ENCODE results near the gene LEFTY1.

The LEFTY1 gene

GRCh38 chr1:225851805-225852204, 37.1 kb downstream of the LEFTY1 start:
- H3K27me3 ChIP-seq (ENCODE audit: low read depth, low read length), result no peaks in the 10 kb centered on the region
- no peak overlapping the region for H3K4me3 ChIP-seq (ENCODE audit: low read depth in 1 of 2, low read length in 2 of 2)
- peaks cover 56 to 62% of the 10 kb centered on the region in 2 donors for H3K36me3 ChIP-seq (ENCODE audit: control insufficient read depth in 1 of 2, insufficient read depth in 2 of 2, low read length in 2 of 2)
- no peaks in the 10 kb centered on the region for H3K9me3 ChIP-seq (ENCODE audit: control insufficient read depth in 1 of 2, low read length in 2 of 2)
- H3K27ac ChIP-seq (ENCODE audit: low read length), result no peak overlapping the region
- peaks cover 0 to 6% of the 10 kb centered on the region in 2 donors for H3K4me1 ChIP-seq (ENCODE audit: control insufficient read depth in 1 of 2, insufficient read depth in 2 of 2, low read length in 2 of 2)

DNA sequence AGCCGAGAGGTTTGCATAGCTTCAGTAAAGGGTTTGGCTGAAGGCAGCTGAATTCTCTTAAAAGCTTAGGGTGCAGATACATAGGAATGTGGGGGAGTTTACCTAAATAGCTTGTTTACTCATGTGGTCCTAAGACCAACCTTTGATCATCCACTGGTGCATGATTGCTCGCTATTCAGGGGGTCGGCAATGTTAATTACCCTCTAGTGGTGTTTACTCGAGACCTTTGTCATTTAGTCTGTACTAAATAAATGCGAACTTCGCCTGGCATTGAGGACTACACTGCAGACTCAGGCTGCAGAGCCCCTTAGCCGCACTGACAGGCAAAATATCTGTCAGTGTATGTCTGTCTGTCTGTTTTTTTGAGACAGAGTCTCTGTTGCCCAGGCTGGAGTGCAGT, 38.6 kb downstream of the LEFTY1 start:
- H3K27ac ChIP-seq (ENCODE audit: low read length), result no peak overlapping the region
- no peak overlapping the region for H3K4me3 ChIP-seq (ENCODE audit: low read depth in 1 of 2, low read length in 2 of 2)
- no peaks in the 10 kb centered on the region for H3K27me3 ChIP-seq (ENCODE audit: low read depth, low read length)
- H3K4me1 ChIP-seq (ENCODE audit: control insufficient read depth in 1 of 2, insufficient read depth in 2 of 2, low read length in 2 of 2), result peaks cover 6 to 7% of the 10 kb centered on the region in 2 donors
- no peaks in the 10 kb centered on the region for H3K9me3 ChIP-seq (ENCODE audit: control insufficient read depth in 1 of 2, low read length in 2 of 2)
- peaks cover 59 to 67% of the 10 kb centered on the region in 2 donors for H3K36me3 ChIP-seq (ENCODE audit: control insufficient read depth in 1 of 2, insufficient read depth in 2 of 2, low read length in 2 of 2)

GRCh38 chr1:225849925-225850324, 39.0 kb downstream of the LEFTY1 start:
- Histone ChIP-seq H3K27me3 (ENCODE audit: low read depth, low read length) (no peaks in the 10 kb centered on the region), H3K27ac (ENCODE audit: low read length) (no peak overlapping the region), H3K9me3 (ENCODE audit: control insufficient read depth in 1 of 2, low read length in 2 of 2) (no peaks in the 10 kb centered on the region), H3K36me3 (ENCODE audit: control insufficient read depth in 1 of 2, insufficient read depth in 2 of 2, low read length in 2 of 2) (peaks cover 55 to 63% of the 10 kb centered on the region in 2 donors), H3K4me1 (ENCODE audit: control insufficient read depth in 1 of 2, insufficient read depth in 2 of 2, low read length in 2 of 2) (peaks cover 6 to 11% of the 10 kb centered on the region in 2 donors), H3K4me3 (ENCODE audit: low read depth in 1 of 2, low read length in 2 of 2) (no peak overlapping the region)

DNA sequence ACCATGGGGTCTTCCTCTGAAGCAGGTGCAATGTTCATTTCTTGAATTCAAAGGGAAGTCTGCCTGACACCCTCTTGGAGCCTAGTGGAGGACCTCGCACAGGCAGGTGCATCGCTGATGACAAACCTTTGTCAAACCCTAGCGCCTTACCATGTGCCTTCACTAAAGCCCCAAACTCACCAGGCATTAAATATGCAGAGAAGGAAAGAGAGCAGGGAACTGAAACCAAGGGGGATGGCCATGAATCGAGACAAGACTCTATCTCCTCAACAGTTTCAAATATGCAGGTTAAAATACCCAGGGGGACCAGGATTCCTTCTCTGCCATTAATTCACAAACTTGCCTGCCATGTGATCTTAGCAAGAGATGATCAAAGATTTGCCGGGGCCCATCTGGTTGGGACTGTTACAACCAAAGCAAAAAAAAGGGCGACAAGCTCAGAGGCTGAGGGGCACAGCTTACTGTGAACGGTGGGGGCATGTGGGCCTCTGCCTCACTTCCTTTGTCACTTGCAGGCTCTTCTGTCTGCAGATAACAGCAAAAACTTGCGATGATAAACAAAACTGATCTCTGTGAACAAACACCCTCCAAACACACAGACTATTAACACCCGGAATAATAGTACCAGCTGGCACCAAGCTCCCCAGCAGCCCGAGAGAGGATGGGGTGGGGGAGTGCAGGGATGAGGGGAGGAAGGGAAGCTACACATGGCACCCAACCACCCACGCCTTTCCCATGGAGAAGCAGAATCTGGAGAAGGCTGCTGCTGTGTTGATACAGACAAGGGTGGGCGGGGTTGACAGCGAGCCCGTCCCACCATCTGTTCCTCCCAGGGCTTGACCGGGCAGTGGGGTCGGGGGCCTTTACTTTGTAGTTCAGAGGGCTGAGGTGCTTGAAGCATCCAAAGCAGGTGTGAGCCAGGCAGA, 40.7 kb downstream of the LEFTY1 start:
- no peak overlapping the region for H3K4me3 ChIP-seq (ENCODE audit: low read depth in 1 of 2, low read length in 2 of 2)
- H3K27me3 ChIP-seq (ENCODE audit: low read depth, low read length), result no peaks in the 10 kb centered on the region
- H3K36me3 ChIP-seq (ENCODE audit: control insufficient read depth in 1 of 2, insufficient read depth in 2 of 2, low read length in 2 of 2), result peaks cover 57 to 63% of the 10 kb centered on the region in 2 donors
- H3K9me3 ChIP-seq (ENCODE audit: control insufficient read depth in 1 of 2, low read length in 2 of 2), result no peaks in the 10 kb centered on the region
- H3K4me1 ChIP-seq (ENCODE audit: control insufficient read depth in 1 of 2, insufficient read depth in 2 of 2, low read length in 2 of 2), result peaks cover 6 to 11% of the 10 kb centered on the region in 2 donors
- H3K27ac ChIP-seq (ENCODE audit: low read length), result no peak overlapping the region

GRCh38 chr1:225847610-225848009, 41.3 kb downstream of the LEFTY1 start:
- Histone ChIP-seq H3K4me1 (ENCODE audit: control insufficient read depth in 1 of 2, insufficient read depth in 2 of 2, low read length in 2 of 2) (peaks cover 6 to 11% of the 10 kb centered on the region in 2 donors), H3K27ac (ENCODE audit: low read length) (no peak overlapping the region), H3K9me3 (ENCODE audit: control insufficient read depth in 1 of 2, low read length in 2 of 2) (no peaks in the 10 kb centered on the region), H3K27me3 (ENCODE audit: low read depth, low read length) (no peaks in the 10 kb centered on the region), H3K36me3 (ENCODE audit: control insufficient read depth in 1 of 2, insufficient read depth in 2 of 2, low read length in 2 of 2) (peaks cover 54 to 63% of the 10 kb centered on the region in 2 donors), H3K4me3 (ENCODE audit: low read depth in 1 of 2, low read length in 2 of 2) (no peak overlapping the region)

- no peaks in the 10 kb centered on the region for H3K27me3 ChIP-seq (ENCODE audit: low read depth, low read length)
- peaks cover 56 to 58% of the 10 kb centered on the region in 2 donors for H3K36me3 ChIP-seq (ENCODE audit: control insufficient read depth in 1 of 2, insufficient read depth in 2 of 2, low read length in 2 of 2)
- H3K27ac ChIP-seq (ENCODE audit: low read length), result no peak overlapping the region
- no peaks in the 10 kb centered on the region for H3K9me3 ChIP-seq (ENCODE audit: control insufficient read depth in 1 of 2, low read length in 2 of 2)
- no peak overlapping the region for H3K4me3 ChIP-seq (ENCODE audit: low read depth in 1 of 2, low read length in 2 of 2)
- H3K4me1 ChIP-seq (ENCODE audit: control insufficient read depth in 1 of 2, insufficient read depth in 2 of 2, low read length in 2 of 2), result peaks cover 6 to 11% of the 10 kb centered on the region in 2 donors
Observed at GRCh38 chr1:225846331-225847310, 42.3 kb downstream of the LEFTY1 start.

GRCh38 chr1:225845571-225846259, 43.2 kb downstream of the LEFTY1 start:
- Histone ChIP-seq H3K4me3 (ENCODE audit: low read depth in 1 of 2, low read length in 2 of 2) (no peak overlapping the region), H3K4me1 (ENCODE audit: control insufficient read depth in 1 of 2, insufficient read depth in 2 of 2, low read length in 2 of 2) (peaks cover 6 to 11% of the 10 kb centered on the region in 2 donors), H3K9me3 (ENCODE audit: control insufficient read depth in 1 of 2, low read length in 2 of 2) (no peaks in the 10 kb centered on the region), H3K36me3 (ENCODE audit: control insufficient read depth in 1 of 2, insufficient read depth in 2 of 2, low read length in 2 of 2) (peaks cover 59% of the 10 kb centered on the region in 2 donors), H3K27ac (ENCODE audit: low read length) (no peak overlapping the region), H3K27me3 (ENCODE audit: low read depth, low read length) (no peaks in the 10 kb centered on the region)

GRCh38 chr1:225845097-225845496, 43.8 kb downstream of the LEFTY1 start:
- H3K4me1 ChIP-seq (ENCODE audit: control insufficient read depth in 1 of 2, insufficient read depth in 2 of 2, low read length in 2 of 2), result peaks cover 6 to 11% of the 10 kb centered on the region in 2 donors
- no peak overlapping the region for H3K4me3 ChIP-seq (ENCODE audit: low read depth in 1 of 2, low read length in 2 of 2)
- no peak overlapping the region for H3K27ac ChIP-seq (ENCODE audit: low read length)
- H3K36me3 ChIP-seq (ENCODE audit: control insufficient read depth in 1 of 2, insufficient read depth in 2 of 2, low read length in 2 of 2), result peaks cover 63 to 65% of the 10 kb centered on the region in 2 donors
- H3K9me3 ChIP-seq (ENCODE audit: control insufficient read depth in 1 of 2, low read length in 2 of 2), result no peaks in the 10 kb centered on the region
- no peaks in the 10 kb centered on the region for H3K27me3 ChIP-seq (ENCODE audit: low read depth, low read length)

DNA sequence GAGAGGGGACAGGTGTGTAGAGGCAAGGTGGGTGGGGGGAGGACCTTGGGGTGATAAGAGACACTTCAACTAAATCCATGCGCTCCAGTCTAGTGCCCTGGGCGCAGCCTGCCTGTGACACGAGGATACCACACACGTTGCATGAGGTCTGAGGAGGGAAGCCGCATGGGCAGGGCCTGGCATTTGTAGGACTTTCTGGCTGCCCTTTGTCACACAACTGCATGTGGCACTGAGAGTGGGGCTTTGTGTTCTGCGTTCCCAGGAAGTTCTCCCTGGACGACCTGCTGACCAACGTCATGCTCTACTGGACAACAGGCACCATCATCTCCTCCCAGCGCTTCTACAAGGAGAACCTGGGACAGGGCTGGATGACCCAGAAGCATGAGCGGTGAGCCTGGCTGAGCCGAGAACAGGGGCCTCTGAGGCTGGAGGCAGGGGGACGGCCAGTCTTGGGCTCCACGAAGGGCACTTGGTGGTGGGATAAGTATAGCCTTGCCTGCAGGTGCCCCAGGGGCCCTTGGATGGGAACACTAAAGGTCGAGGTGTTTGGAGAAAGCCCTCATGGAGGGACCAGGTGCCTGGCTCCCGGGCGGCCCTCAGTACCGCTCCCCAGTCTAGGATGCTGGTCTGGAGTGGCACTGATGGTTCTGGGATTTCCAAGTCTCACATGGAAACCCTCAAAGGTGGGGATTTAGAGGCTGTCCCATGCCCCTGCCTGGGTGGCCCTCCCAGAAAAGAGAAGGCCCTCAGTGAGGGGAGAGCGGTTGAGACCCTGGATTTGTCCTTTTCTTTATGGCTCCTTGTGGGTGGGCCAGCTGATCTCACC, 44.5 kb downstream of the LEFTY1 start:
- H3K4me3 ChIP-seq (ENCODE audit: low read depth in 1 of 2, low read length in 2 of 2), result no peak overlapping the region
- H3K27ac ChIP-seq (ENCODE audit: low read length), result no peak overlapping the region
- H3K4me1 ChIP-seq (ENCODE audit: control insufficient read depth in 1 of 2, insufficient read depth in 2 of 2, low read length in 2 of 2), result peaks cover 6 to 11% of the 10 kb centered on the region in 2 donors
- H3K27me3 ChIP-seq (ENCODE audit: low read depth, low read length), result no peaks in the 10 kb centered on the region
- peaks cover 68 to 72% of the 10 kb centered on the region in 2 donors for H3K36me3 ChIP-seq (ENCODE audit: control insufficient read depth in 1 of 2, insufficient read depth in 2 of 2, low read length in 2 of 2)
- no peaks in the 10 kb centered on the region for H3K9me3 ChIP-seq (ENCODE audit: control insufficient read depth in 1 of 2, low read length in 2 of 2)

DNA sequence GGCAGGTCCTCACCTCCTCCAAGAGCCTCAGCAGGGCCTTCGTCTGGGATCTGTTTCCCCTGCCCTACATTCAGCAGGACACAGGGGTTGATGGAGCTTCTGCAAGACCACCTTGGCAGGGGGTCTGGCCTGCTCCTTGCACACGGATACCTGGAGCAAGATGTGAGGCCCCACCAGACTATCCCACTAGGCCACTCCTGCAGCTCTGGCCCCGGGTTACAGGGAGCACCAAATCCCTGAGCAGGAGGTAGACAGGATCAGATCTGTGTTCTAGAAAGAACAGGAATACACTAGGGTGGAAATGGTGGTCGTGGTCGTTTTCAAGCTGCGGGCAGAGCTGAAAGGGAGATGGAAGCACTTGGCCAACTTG, 45.5 kb downstream of the LEFTY1 start:
- Histone ChIP-seq H3K4me3 (ENCODE audit: low read depth in 1 of 2, low read length in 2 of 2) (no peak overlapping the region), H3K9me3 (ENCODE audit: control insufficient read depth in 1 of 2, low read length in 2 of 2) (no peaks in the 10 kb centered on the region), H3K27me3 (ENCODE audit: low read depth, low read length) (no peaks in the 10 kb centered on the region), H3K36me3 (ENCODE audit: control insufficient read depth in 1 of 2, insufficient read depth in 2 of 2, low read length in 2 of 2) (peaks cover 68 to 78% of the 10 kb centered on the region in 2 donors), H3K4me1 (ENCODE audit: control insufficient read depth in 1 of 2, insufficient read depth in 2 of 2, low read length in 2 of 2) (peaks cover 5 to 11% of the 10 kb centered on the region in 2 donors), H3K27ac (ENCODE audit: low read length) (no peak overlapping the region)
